Measurements from ENCODE around the gene PTCD3.

PTCD3 gene

DNA sequence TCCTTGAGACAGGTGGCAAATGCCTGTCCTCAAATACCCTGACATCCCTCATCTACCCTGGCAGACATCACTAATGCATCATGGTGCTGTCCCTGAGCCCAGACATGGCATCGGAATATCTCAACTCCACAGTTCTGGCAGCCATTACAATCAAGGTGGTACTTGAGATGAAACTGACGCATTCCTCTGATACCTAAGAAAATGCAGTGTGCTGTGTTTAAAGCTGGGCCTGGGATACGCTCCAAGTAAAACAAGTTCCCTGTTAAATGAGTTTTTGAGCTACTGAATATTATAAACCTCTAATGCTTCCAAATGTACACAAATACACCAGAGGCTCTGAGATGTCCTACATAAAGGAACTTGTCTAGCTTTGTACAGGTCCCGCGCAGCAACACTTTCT lies 30.1 kb upstream of the PTCD3 start:
- H3K36me3 ChIP-seq (ENCODE audit: insufficient read depth, low read length) = peaks cover 93% of the 10 kb centered on the region
- TF ChIP-seq POLR2AphosphoS5 (IDR thresholded peaks at IDR 0.05; ENCODE audit: borderline replicate concordance, low read depth, low read length) = no peak
- TF ChIP-seq FOXP2 (optimal IDR thresholded peaks at IDR 0.05; ENCODE audit: control extremely low read depth, extremely low read length, insufficient read depth) = no peak
- no peak for TF ChIP-seq EZH2 (IDR thresholded peaks at IDR 0.05)

DNA sequence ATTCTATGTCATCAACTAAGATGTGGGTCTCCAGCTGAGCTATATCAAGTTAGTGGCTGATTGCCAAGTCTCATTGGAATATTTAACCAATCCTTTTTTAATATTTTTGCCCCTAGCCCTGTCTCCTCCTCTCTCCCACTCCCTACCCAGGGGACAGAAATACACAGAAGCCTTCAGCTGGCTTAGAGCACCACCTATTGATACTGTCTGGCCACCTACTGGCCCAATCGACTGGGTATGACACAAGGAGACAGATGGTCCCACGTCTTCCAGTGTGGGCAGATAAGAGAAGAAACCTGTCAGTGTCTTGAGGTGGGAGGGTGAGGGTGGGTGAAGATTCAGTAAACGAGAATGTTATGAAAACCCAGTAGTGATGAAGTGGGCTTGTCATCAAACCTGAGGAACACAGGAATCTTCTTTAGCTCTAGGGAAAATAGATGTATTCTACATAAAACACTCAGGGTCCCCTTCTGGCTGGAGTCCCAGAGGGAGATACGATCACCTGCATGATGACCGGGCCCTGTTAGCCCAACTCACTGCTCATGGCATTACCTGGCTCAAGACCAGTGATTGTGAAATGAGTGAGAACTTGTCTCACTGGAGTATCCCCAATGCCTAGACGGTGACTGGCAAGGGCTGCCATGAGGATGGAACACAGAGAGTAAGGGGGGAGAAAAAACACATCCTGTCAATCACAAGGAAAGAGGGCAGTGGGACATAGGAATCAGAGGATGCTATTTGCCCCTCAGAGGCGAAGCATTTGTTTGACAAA lies 27.1 kb upstream of the PTCD3 start:
- H3K4me3 ChIP-seq = no peak overlapping the region
- no peak overlapping the region for H3K27ac ChIP-seq
- no peak for DNase-seq (ENCODE audit: low read depth, low spot score)
- H3K9ac ChIP-seq (ENCODE audit: insufficient read length) = no peak overlapping the region
- H3K36me3 ChIP-seq (ENCODE audit: insufficient read depth, low read length) = peaks cover 84% of the 10 kb centered on the region
- no peaks in the 10 kb centered on the region for H3K9me3 ChIP-seq (ENCODE audit: low read depth, low read length)
- TF ChIP-seq POLR2AphosphoS5 (IDR thresholded peaks at IDR 0.05; ENCODE audit: borderline replicate concordance, low read depth, low read length) (no peak), EZH2 (IDR thresholded peaks at IDR 0.05) (no peak), FOXP2 (optimal IDR thresholded peaks at IDR 0.05; ENCODE audit: control extremely low read depth, extremely low read length, insufficient read depth) (no peak)

More for the DNA sequence above, 30.1 kb upstream of the PTCD3 start:
- no peak overlapping the region for H3K9ac ChIP-seq (ENCODE audit: insufficient read length)
- H3K4me3 ChIP-seq = no peak overlapping the region
- no peak overlapping the region for H3K27ac ChIP-seq
- H3K9me3 ChIP-seq (ENCODE audit: low read depth, low read length) = no peaks in the 10 kb centered on the region
- no peak for DNase-seq (ENCODE audit: low read depth, low spot score)

DNA sequence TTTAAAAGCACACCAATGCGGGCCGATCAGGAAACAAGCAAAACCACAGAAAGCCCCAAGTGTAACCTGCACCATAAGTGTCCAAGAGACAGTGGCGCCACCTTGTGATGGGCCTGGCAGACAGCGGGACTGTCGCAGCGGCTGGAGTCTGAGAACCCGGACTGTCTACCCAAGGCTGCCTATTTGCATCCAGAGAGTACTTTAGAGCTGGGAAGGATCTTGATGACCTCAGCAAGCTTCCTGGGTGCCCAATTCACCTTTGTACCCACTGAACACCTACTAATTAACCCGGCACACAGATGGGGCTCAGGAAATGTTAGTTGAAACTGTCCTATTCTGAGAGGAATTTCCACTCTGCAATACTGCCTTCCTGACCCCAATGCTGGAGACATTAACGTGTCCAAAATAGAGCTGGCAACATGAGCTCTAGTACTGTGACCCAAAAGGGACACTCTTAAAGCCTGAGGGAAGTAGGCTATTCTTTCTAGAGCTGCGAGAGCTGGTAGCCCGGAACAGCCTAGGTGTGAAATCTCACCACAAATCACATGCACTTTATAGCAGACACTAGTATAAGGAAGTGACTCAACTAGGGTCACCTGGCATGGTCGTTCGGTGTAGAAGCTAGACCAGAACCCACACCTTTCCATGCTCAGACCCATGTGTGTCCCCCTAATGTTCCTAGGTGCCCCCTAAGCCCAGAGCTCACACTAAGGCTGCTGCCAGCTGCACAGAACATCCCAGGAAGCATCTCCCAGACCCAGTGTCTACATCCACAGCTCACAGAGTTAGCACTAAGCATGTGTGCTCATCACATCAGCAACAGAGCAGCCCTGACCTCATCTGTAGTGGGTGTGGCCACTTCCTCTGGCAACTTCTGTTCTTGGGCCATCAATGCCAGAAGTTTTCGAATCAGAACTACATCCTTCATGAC lies 25.8 kb upstream of the PTCD3 start:
- Histone ChIP-seq H3K4me3 (no peak overlapping the region), H3K9me3 (ENCODE audit: low read depth, low read length) (no peaks in the 10 kb centered on the region), H3K27ac (no peak overlapping the region), H3K9ac (ENCODE audit: insufficient read length) (no peak overlapping the region), H3K36me3 (ENCODE audit: insufficient read depth, low read length) (peaks cover 73% of the 10 kb centered on the region)
- peak; percentile 3 for DNase-seq (ENCODE audit: low read depth, low spot score)
- no peak for TF ChIP-seq EZH2 (IDR thresholded peaks at IDR 0.05)
- no peak for TF ChIP-seq POLR2AphosphoS5 (IDR thresholded peaks at IDR 0.05; ENCODE audit: borderline replicate concordance, low read depth, low read length)
- no peak for TF ChIP-seq FOXP2 (optimal IDR thresholded peaks at IDR 0.05; ENCODE audit: control extremely low read depth, extremely low read length, insufficient read depth)

DNA sequence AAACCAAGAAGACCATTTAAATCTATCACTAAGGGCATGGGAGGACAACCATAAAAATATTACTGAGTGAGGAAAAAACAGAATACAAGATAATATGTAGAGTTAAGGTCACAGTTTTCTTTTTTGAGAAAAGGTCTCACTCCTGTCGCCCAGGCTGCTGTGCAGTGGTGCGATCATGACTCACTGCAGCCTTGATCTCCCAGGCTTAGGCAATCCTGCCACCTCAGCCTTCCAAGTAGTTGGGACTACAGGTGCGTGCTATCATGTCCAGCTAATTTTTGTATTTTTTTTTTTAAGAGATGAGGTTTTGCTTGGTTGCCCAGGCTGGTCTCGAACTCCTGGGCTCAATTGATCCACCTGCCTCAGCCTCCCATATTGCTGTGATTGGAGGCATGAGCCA lies 24.3 kb upstream of the PTCD3 start:
- peaks cover 74% of the 10 kb centered on the region for H3K36me3 ChIP-seq (ENCODE audit: insufficient read depth, low read length)
- TF ChIP-seq POLR2AphosphoS5 (IDR thresholded peaks at IDR 0.05; ENCODE audit: borderline replicate concordance, low read depth, low read length) (no peak), EZH2 (IDR thresholded peaks at IDR 0.05) (no peak), FOXP2 (optimal IDR thresholded peaks at IDR 0.05; ENCODE audit: control extremely low read depth, extremely low read length, insufficient read depth) (no peak)
- no peak for DNase-seq (ENCODE audit: low read depth, low spot score)
- H3K4me3 ChIP-seq = no peak overlapping the region
- H3K9ac ChIP-seq (ENCODE audit: insufficient read length) = no peak overlapping the region
- H3K27ac ChIP-seq = no peak overlapping the region
- no peaks in the 10 kb centered on the region for H3K9me3 ChIP-seq (ENCODE audit: low read depth, low read length)

DNA sequence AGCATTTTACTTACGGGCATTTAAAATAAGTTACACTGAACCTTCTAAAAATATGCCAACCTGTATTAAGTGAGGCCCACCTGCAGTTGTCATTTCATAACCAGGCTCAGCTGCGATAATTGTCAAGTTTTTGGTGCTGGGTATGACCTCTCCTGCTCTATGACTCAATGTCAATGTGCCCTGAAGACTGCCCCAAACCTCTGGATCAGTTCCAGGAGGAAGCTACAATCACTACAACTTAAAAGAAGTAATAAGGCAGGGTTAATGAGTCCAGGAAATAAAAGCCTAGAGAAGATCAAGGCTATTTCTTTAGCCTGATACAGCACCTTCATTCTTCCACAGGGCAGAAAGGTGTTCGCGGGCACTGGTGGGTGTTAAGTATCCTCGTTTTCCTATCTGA lies 23.3 kb upstream of the PTCD3 start:
- H3K9me3 ChIP-seq (ENCODE audit: low read depth, low read length) = no peaks in the 10 kb centered on the region
- TF ChIP-seq EZH2 (IDR thresholded peaks at IDR 0.05) (no peak), POLR2AphosphoS5 (IDR thresholded peaks at IDR 0.05; ENCODE audit: borderline replicate concordance, low read depth, low read length) (no peak), FOXP2 (optimal IDR thresholded peaks at IDR 0.05; ENCODE audit: control extremely low read depth, extremely low read length, insufficient read depth) (no peak)
- H3K4me3 ChIP-seq = no peak overlapping the region
- DNase-seq (ENCODE audit: low read depth, low spot score) = no peak
- H3K36me3 ChIP-seq (ENCODE audit: insufficient read depth, low read length) = peaks cover 74% of the 10 kb centered on the region
- H3K27ac ChIP-seq = peak overlapping the region; percentile 13; the same call in 1 of the 2 replicates
- no peak overlapping the region for H3K9ac ChIP-seq (ENCODE audit: insufficient read length)

DNA sequence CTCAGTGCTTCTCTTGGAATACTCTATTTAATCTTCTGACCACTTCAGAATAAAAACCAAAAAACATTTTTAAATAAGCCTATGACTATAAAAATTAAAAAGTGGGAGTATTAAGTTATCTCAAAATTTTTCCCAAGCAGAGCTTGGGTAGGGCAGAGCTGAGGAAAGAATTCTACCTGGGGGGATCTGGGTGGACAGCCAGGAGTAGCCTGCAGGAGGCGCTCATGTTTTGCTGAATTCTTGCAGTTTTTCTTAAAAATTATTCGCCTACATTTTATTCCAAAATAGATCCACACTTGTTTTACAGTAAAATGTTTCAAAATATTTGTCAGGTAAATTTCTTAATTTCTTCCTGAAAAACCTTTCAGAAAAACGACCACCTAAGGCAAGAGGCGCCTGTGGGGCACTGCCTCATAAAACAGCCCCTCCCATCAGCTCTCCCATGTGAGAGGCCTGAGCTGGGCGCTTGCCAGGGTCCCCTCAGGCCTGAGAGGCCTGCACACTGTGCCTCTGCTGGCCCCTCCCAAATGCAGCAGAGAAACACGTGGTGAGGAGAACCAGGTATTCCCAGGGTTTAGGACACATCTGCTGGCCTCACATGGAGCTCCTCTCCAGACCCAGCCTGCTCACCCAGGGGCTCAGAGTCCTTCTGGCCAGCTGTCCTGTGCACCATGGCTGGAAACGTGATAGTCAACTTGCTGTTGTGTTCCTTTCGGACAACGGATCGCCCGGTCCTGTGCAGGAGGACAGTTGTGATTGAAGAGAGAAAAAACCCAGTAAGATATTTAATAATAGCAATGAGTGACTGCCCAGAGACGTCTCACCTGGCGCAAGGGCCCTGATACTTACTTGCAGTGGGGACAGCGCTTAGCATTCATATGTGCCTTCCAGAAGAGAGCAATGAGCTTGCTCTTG lies 17.8 kb upstream of the PTCD3 start:
- no peak overlapping the region for H3K27ac ChIP-seq
- H3K36me3 ChIP-seq (ENCODE audit: insufficient read depth, low read length) = peaks cover 70% of the 10 kb centered on the region
- TF ChIP-seq POLR2AphosphoS5 (IDR thresholded peaks at IDR 0.05; ENCODE audit: borderline replicate concordance, low read depth, low read length) (no peak), FOXP2 (optimal IDR thresholded peaks at IDR 0.05; ENCODE audit: control extremely low read depth, extremely low read length, insufficient read depth) (no peak), EZH2 (IDR thresholded peaks at IDR 0.05) (no peak)
- H3K4me3 ChIP-seq = no peak overlapping the region
- no peak overlapping the region for H3K9ac ChIP-seq (ENCODE audit: insufficient read length)
- H3K9me3 ChIP-seq (ENCODE audit: low read depth, low read length) = no peaks in the 10 kb centered on the region
- no peak for DNase-seq (ENCODE audit: low read depth, low spot score)

DNA sequence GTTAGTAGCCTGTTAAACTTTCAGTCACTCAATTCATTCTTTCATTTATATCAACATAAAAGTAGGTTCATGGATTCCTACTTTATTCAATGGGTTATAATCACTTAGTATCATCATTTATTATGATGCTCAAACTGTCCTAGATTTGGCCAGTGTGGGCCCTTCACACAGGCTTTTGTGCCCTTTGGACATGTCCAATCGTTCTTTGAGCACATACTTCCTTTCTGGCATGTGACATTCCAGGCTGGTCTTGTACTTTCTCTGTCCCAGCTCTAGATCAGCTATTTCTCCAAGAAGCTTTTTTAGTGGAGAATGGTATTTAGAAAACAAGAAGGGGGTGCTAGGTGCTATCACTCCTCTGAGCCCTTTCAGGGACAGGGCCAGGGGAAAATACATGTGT lies 11.8 kb upstream of the PTCD3 start:
- no peak overlapping the region for H3K27ac ChIP-seq
- no peaks in the 10 kb centered on the region for H3K9me3 ChIP-seq (ENCODE audit: low read depth, low read length)
- H3K9ac ChIP-seq (ENCODE audit: insufficient read length) = no peak overlapping the region
- peaks cover 83% of the 10 kb centered on the region for H3K36me3 ChIP-seq (ENCODE audit: insufficient read depth, low read length)
- TF ChIP-seq POLR2AphosphoS5 (IDR thresholded peaks at IDR 0.05; ENCODE audit: borderline replicate concordance, low read depth, low read length) (no peak), FOXP2 (optimal IDR thresholded peaks at IDR 0.05; ENCODE audit: control extremely low read depth, extremely low read length, insufficient read depth) (no peak), EZH2 (IDR thresholded peaks at IDR 0.05) (no peak)
- no peak for DNase-seq (ENCODE audit: low read depth, low spot score)
- H3K4me3 ChIP-seq = no peak overlapping the region

All from SK-N-MC (cell line).